K562 (cell line): ENCODE measurements around the gene ARL6IP6.

Experiments
- EZH2 ChIP-seq: IDR thresholded peaks from 2 replicates; pipeline ENCODE4 v1.6.1; 2012; ENCODE audit warnings: low read depth, mild to moderate bottlenecking, inconsistent platforms, low read length, borderline replicate concordance
- ZBTB7A ChIP-seq: IDR thresholded peaks from 2 replicates; pipeline ENCODE4 v1.6.1; 2011; ENCODE audit warnings: low read depth, mild to moderate bottlenecking, low read length, moderate library complexity, borderline replicate concordance; ENCODE audit not compliant: control insufficient read depth
- ZNF512 ChIP-seq: IDR thresholded peaks from 2 replicates; pipeline ENCODE4 v1.6.1; 2016; ENCODE audit warnings: missing genetic modification characterization, missing compliant biosample characterization

GRCh38 chr2:152682663-152683062 lies 35.8 kb upstream of the ARL6IP6 start:
- TF ChIP-seq EZH2 (no peak), ZBTB7A (no peak), ZNF512 (no peak)
